Measurements from ENCODE around the gene TRABD2B. TPM values are rescaled to one million over a fixed set of nuclear protein-coding genes. Genes with fewer than 3 reads are reported as not detected.

The TRABD2B gene
- total RNA-seq, 4 donors from 2014 or later, result 0.16 to 1.5 (median 0.55) TPM

DNA sequence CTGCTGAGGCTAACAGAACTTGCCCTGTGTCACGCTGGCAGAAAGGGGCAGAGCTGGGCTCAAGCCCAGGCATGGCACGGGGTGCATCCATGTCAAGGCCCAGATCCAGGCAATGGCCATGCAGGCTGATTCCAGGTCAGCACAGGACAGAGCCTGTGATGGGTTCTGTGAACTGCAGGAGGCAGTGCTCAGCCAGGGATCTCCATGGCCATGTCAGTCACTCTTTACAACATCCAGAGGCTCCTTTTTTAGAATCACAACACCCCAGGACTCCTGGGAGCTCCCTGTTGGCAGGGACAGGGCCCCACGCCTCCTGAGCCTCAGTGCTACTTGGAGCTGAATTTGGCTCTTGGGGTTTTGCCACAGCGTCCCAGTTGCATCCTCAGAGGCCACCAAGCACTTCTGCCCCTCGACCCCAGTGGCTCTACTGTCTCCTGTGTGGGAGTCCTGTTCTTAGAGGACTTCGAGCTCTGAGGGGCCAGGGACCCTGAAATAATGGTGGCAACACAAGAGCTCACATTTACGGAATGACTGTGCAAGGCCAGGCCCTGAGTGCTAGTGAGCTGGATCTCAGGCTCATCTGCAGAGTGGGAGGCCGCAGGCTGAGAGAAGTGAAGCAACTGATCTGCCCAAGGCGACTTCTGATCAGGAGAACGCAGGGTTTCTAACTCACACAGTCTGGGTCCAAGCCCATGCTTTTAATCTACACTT is 211.5 kb downstream of the TRABD2B start:
- TF ChIP-seq, protein P1, sequence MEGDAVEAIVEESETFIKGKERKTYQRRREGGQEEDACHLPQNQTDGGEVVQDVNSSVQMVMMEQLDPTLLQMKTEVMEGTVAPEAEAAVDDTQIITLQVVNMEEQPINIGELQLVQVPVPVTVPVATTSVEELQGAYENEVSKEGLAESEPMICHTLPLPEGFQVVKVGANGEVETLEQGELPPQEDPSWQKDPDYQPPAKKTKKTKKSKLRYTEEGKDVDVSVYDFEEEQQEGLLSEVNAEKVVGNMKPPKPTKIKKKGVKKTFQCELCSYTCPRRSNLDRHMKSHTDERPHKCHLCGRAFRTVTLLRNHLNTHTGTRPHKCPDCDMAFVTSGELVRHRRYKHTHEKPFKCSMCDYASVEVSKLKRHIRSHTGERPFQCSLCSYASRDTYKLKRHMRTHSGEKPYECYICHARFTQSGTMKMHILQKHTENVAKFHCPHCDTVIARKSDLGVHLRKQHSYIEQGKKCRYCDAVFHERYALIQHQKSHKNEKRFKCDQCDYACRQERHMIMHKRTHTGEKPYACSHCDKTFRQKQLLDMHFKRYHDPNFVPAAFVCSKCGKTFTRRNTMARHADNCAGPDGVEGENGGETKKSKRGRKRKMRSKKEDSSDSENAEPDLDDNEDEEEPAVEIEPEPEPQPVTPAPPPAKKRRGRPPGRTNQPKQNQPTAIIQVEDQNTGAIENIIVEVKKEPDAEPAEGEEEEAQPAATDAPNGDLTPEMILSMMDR (IDR thresholded peaks at IDR 0.05; ENCODE audit: low read depth), result no peak

GRCh38 chr1:47785118-47785517 is 212.1 kb downstream of the TRABD2B start:
- TF ChIP-seq, protein P1 (IDR thresholded peaks at IDR 0.05; ENCODE audit: low read depth), result no peak

- TF ChIP-seq, protein P1 (IDR thresholded peaks at IDR 0.05; ENCODE audit: low read depth), result no peak
Observed at GRCh38 chr1:47784497-47784822, 212.7 kb downstream of the TRABD2B start.

DNA sequence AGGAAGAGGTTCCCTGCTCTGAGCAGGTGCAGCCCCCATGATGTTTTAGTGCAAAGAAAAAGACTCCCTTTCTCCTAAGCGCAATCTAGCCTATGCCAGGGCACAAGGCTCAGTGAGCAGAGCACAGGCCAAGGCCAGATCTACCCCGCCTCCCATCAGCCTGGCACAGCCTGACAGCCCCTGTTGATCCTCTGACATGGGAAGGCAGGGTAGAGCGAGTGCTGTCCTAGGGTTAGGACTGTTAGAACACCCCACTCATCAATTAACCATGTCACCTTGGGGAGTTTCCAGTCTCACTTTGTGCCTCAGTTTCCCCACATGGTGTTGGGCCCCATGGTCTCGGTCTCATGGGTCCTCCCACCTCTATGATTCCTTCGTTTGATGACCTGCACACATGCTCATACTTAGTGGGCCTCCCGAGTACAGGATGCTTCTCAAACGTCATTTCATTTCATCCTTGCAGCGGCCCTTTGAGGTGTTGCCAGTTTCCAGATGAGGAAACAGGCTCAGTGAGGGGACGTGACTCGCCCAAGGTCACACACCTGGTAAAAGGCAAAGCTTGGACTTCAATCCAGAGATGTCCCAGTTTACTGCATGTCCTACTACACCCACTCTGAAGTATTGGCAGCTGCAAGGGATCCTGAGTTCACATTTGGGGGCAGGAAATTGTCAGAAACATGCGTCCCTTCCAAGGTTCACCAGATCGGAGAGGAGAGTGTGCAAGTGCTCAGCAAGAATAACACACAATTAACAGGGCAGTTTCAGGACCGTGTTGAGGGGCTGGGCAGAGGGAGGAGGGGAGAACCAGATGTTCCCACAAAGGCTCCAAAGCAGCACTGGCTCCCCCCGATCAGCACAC is 213.3 kb downstream of the TRABD2B start:
- TF ChIP-seq, protein P1 (IDR thresholded peaks at IDR 0.05; ENCODE audit: low read depth), result no peak

GRCh38 chr1:47782414-47783166 is 214.6 kb downstream of the TRABD2B start:
- TF ChIP-seq, protein P1 (IDR thresholded peaks at IDR 0.05; ENCODE audit: low read depth), result no peak

DNA sequence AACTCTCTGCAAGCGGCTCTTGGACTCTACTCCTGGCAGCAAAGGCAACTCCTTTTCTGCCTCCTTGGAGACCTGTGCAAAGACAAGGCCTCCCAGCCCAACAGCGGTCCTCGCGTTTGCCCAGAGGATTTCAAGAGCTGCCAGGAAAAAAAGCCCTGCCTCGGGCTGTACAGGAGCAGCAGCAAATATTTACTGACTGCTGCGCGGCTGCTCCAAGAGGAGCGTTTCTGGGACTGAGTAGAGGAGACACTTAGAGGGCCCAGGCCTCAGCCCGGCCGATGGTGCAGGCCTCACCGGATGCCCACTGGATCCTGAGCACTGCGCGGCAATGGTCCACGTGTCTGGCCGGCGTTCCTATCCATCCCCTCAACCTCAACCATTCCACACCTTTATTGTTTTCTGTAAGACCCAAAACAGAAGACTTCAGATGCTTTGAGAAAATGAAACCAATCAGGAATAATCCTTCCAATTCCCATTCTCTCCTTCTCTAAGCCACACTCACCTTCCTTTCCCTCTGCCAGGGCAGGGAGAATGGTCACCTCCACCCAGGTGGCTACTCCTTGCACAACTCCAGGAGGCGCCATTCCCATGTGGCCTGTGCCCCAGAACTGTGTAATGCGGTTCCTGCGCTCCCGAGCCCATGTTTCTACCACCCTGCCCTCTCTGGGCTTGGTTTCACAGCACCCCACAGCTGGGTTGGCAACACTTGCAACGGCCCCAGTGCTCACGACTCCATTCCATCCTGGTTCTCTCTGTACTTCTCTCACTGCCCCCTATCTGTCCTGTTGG is 215.8 kb downstream of the TRABD2B start:
- TF ChIP-seq, protein P1 (IDR thresholded peaks at IDR 0.05; ENCODE audit: low read depth), result no peak
